Frontal cortex (tissue), 4 donors: ENCODE data around the gene TNIP1. TPM values are rescaled to one million over a fixed set of nuclear protein-coding genes. Genes with fewer than 3 reads are reported as not detected.
A peak's percentile ranks its signal among the peaks of the same experiment; 100 is the strongest.

Source experiments
- DNase-seq, 2 donors: peaks; one replicate each; pipeline ENCODE4 v3.0.0; 2012; ENCODE audit warnings: low spot score in 2 of 2
- FAIRE-seq: peaks from 2 replicates; lab custom pipeline; 2012; peaks lifted over from hg19 to GRCh38; lab: Jason Lieb, UNC
- total RNA-seq: library from RNA; depleted of rRNA; stranded (reverse); fragments of >200 nt; gene quantifications from one replicate; pipeline ENCODE4 v1.2.3, GENCODE V29; 2014
- donor health status: control.
- donor health status: control.
- donor health status: control.

Gene TNIP1
- total RNA-seq = 15.1 TPM

GRCh38 chr5:151080613-151081430, at the start of gene TNIP1:
TNIP1 (minus strand) TSS chr5:151081034; CDS start chr5:151065095, 15,939 bp downstream.
- DNase-seq = peak; percentile 95 to 96
- FAIRE-seq = no peak

- FAIRE-seq (no peak), DNase-seq (no peak)
These were observed 49.5 kb upstream of the TNIP1 start for GRCh38 chr5:151130235-151130921.

GRCh38 chr5:151128817-151129216, 48.0 kb upstream of the TNIP1 start:
- DNase-seq (no peak), FAIRE-seq (no peak)

- FAIRE-seq (no peak), DNase-seq (no peak)
These were observed 47.1 kb upstream of the TNIP1 start for GRCh38 chr5:151127926-151128325.

- FAIRE-seq (no peak), DNase-seq (peak; percentile 29 to 68)
These were observed 45.4 kb upstream of the TNIP1 start for GRCh38 chr5:151126199-151126645.

- DNase-seq = no peak
- FAIRE-seq = no peak
These were observed 44.6 kb upstream of the TNIP1 start for GRCh38 chr5:151125421-151125820.

- DNase-seq (no peak), FAIRE-seq (no peak)
These were observed 43.3 kb upstream of the TNIP1 start for GRCh38 chr5:151123897-151124751.

GRCh38 chr5:151122828-151123227, 42.0 kb upstream of the TNIP1 start:
- no peak for DNase-seq
- no peak for FAIRE-seq

- no peak for FAIRE-seq
- DNase-seq = no peak
These were observed 40.8 kb upstream of the TNIP1 start for GRCh38 chr5:151121665-151122064.

GRCh38 chr5:151121095-151121494, 40.3 kb upstream of the TNIP1 start:
- no peak for DNase-seq
- FAIRE-seq = no peak

GRCh38 chr5:151118913-151119575, 38.2 kb upstream of the TNIP1 start:
- FAIRE-seq = no peak
- DNase-seq = no peak

- FAIRE-seq = no peak
These were observed 34.6 kb upstream of the TNIP1 start for GRCh38 chr5:151115272-151115905.

GRCh38 chr5:151113651-151114050, 32.8 kb upstream of the TNIP1 start:
- FAIRE-seq = no peak
- DNase-seq = no peak

More at GRCh38 chr5:151115272-151115905, 34.6 kb upstream of the TNIP1 start:
- DNase-seq = peak; percentile 38 to 77

- no peak for DNase-seq
- no peak for FAIRE-seq
These were observed 30.2 kb upstream of the TNIP1 start for GRCh38 chr5:151110992-151111391.

GRCh38 chr5:151110122-151110681, 29.4 kb upstream of the TNIP1 start:
- DNase-seq (no peak), FAIRE-seq (no peak)

GRCh38 chr5:151108566-151108965, 27.7 kb upstream of the TNIP1 start:
- no peak for FAIRE-seq
- DNase-seq = no peak

- FAIRE-seq = no peak
These were observed 27.1 kb upstream of the TNIP1 start for GRCh38 chr5:151107738-151108520.

GRCh38 chr5:151107084-151107483, 26.2 kb upstream of the TNIP1 start:
- FAIRE-seq = no peak
- DNase-seq = no peak

More at GRCh38 chr5:151107738-151108520, 27.1 kb upstream of the TNIP1 start:
- no peak for DNase-seq
